Stimulated activated naive CD8-positive, alpha-beta T cell treated with anti-CD3 and anti-CD28 coated beads, Interleukin-15, Interleukin-2, amounts not matched to agents 100 ng/mL and 50 ng/mL, for 24 hours (primary cell): ENCODE results near the gene STK11IP.

ENCODE experiments used
- H3K27ac Mint-ChIP-seq: one replicate; pipeline ENCODE4 v1.8.0; 2021; ENCODE audit warnings: mild to moderate bottlenecking, mixed read lengths
- H3K27me3 Mint-ChIP-seq: one replicate; pipeline ENCODE4 v1.8.0; 2021; ENCODE audit warnings: mixed read lengths
- H3K36me3 Mint-ChIP-seq: one replicate; pipeline ENCODE4 v1.8.0; 2021; ENCODE audit warnings: low read depth, mixed read lengths
- H3K4me1 Mint-ChIP-seq: one replicate; pipeline ENCODE4 v1.8.0; 2021; ENCODE audit warnings: low read depth, mixed read lengths
- H3K4me3 Mint-ChIP-seq: one replicate; pipeline ENCODE4 v1.8.0; 2021; ENCODE audit warnings: mild to moderate bottlenecking, mixed read lengths
- H3K9me3 Mint-ChIP-seq: one replicate; pipeline ENCODE4 v1.8.0; 2021; ENCODE audit warnings: mixed read lengths

Gene STK11IP, protein sequence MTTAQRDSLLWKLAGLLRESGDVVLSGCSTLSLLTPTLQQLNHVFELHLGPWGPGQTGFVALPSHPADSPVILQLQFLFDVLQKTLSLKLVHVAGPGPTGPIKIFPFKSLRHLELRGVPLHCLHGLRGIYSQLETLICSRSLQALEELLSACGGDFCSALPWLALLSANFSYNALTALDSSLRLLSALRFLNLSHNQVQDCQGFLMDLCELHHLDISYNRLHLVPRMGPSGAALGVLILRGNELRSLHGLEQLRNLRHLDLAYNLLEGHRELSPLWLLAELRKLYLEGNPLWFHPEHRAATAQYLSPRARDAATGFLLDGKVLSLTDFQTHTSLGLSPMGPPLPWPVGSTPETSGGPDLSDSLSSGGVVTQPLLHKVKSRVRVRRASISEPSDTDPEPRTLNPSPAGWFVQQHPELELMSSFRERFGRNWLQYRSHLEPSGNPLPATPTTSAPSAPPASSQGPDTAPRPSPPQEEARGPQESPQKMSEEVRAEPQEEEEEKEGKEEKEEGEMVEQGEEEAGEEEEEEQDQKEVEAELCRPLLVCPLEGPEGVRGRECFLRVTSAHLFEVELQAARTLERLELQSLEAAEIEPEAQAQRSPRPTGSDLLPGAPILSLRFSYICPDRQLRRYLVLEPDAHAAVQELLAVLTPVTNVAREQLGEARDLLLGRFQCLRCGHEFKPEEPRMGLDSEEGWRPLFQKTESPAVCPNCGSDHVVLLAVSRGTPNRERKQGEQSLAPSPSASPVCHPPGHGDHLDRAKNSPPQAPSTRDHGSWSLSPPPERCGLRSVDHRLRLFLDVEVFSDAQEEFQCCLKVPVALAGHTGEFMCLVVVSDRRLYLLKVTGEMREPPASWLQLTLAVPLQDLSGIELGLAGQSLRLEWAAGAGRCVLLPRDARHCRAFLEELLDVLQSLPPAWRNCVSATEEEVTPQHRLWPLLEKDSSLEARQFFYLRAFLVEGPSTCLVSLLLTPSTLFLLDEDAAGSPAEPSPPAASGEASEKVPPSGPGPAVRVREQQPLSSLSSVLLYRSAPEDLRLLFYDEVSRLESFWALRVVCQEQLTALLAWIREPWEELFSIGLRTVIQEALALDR

DNA sequence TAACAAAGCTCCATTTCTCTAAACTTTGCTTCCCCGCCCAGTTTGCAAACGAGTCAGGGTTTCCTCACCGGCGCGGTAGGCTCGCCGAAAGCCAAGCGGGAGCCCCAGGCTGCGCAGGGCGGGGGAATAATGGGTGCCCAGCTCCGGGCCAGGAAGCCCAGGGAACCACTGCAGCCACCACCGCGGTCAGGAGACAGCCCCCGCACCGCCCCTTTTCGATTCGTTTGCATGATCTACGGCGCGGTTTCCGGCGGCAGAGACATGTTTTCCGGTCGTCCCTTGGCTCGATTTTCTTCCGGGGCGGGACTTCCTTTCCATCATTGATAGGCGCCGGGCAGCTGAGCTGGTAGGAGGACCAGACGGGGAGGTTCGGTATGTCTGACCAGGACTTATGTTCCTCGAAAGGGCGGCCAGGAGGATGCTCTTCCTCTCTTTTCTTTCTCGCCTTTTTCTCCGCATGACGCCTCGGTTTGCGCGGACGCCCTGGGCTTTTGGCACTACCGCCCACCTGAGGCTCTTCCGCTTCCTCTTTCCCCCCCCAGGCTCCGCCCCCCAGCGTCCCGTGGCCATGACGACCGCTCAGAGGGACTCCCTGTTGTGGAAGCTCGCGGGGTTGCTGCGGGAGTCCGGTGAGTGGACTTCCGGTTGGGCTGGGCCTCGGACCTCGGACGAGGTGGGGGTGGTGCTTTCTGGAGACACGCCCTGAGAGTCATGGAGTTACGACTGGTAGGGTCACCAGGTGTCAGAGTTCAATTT lies at the start of gene STK11IP:
TSS of gene STK11IP (plus strand) at position 306 of the 756 bp plus-strand sequence. CDS start at position 569, 263 bp downstream.
- Mint-ChIP-seq H3K27ac (peak within 1 kb of the TSS; percentile 94), H3K4me1 (peaks cover 19% of the 10 kb centered on the region), H3K27me3 (peaks cover 4% of the 10 kb centered on the region), H3K36me3 (peaks cover 15% of the 10 kb centered on the region), H3K4me3 (peak within 1 kb of the TSS; percentile 93), H3K9me3 (no peaks in the 10 kb centered on the region)

DNA sequence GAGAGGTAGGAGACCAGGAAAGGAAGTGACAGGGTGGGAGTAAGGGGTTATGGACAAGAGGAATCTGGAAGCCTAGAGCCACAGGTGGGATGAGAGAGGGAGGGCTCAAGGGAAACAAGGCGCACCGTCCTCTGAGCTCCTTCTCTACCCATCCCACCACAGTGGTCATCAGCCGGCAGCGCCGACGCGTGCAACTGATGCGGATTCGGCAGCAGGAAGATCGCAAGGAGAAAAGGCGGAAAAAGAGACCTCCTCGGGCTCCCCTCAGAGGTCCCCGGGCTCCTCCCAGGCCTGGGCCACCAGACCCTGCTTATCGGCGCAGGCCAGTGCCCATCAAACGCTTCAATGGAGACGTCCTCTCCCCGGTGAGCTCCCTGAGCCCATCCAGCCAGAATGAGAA lies 48.7 kb upstream of the STK11IP start:
- peaks cover 15% of the 10 kb centered on the region for H3K4me1 Mint-ChIP-seq
- peaks cover 51% of the 10 kb centered on the region for H3K27me3 Mint-ChIP-seq

GRCh38 chr2:219549619-219550018 lies 48.0 kb upstream of the STK11IP start:
- no peaks in the 10 kb centered on the region for H3K9me3 Mint-ChIP-seq
- no peak overlapping the region for H3K27ac Mint-ChIP-seq
- H3K4me3 Mint-ChIP-seq = no peak overlapping the region
- H3K36me3 Mint-ChIP-seq = no peaks in the 10 kb centered on the region
- H3K27me3 Mint-ChIP-seq = peaks cover 52% of the 10 kb centered on the region
- peaks cover 10% of the 10 kb centered on the region for H3K4me1 Mint-ChIP-seq

More for the DNA sequence above, 48.7 kb upstream of the STK11IP start:
- no peaks in the 10 kb centered on the region for H3K9me3 Mint-ChIP-seq
- H3K4me3 Mint-ChIP-seq = no peak overlapping the region
- H3K36me3 Mint-ChIP-seq = no peaks in the 10 kb centered on the region
- H3K27ac Mint-ChIP-seq = no peak overlapping the region

DNA sequence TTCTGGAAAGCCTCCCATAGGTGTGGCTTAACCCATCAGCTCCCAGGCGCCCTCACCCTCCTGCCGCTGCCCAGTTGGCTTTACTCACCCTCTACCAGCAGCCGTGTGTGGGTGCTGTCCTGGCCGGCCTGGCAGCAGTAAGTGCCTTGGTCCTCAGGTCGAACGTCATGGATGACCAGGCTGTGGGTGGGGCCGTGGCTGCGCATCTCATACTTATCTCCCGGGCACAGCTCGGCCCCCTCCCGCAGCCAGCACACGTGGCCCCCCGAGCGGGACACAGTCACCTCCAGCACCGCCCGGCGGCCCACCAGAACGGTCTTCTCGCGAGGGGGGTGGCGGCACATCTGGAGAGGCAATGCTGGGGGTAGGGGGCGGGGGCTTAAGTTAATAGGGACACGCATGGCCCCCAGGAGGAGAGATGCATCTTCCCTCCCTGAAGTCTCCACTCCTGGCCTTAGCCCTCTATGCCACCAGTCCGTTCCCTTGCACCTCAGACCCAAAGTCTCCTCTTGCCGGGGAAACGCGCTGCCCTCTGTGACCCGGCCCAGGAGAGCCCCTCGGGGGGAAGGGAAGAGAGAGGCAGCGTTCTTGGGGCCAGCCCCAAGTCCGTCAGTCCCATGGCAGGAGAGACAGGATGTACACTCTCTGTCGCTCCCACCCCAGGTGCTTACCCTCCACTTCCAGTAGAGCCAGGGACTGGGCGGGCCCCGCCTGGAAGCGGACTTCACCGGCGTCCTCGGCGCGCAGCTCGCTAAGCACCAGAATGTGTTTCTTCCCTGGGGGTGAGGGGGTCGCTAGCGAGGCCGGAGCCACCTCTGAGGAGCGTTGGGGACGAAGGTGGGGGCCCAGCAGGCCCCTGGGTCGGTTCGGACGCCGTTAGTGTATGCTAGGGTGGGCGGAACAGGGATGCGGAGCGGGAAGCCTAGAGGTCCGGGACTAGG lies 45.9 kb upstream of the STK11IP start:
- H3K4me3 Mint-ChIP-seq = peak overlapping the region; percentile 53
- H3K27me3 Mint-ChIP-seq = peaks cover 37% of the 10 kb centered on the region
- H3K9me3 Mint-ChIP-seq = no peaks in the 10 kb centered on the region
- peaks cover 6% of the 10 kb centered on the region for H3K4me1 Mint-ChIP-seq
- H3K27ac Mint-ChIP-seq = peak overlapping the region; percentile 21
- no peaks in the 10 kb centered on the region for H3K36me3 Mint-ChIP-seq

- peak overlapping the region; percentile 53 for H3K4me3 Mint-ChIP-seq
- peaks cover 33% of the 10 kb centered on the region for H3K27me3 Mint-ChIP-seq
- H3K27ac Mint-ChIP-seq = no peak overlapping the region
- peaks cover 6% of the 10 kb centered on the region for H3K4me1 Mint-ChIP-seq
- no peaks in the 10 kb centered on the region for H3K9me3 Mint-ChIP-seq
- H3K36me3 Mint-ChIP-seq = no peaks in the 10 kb centered on the region
Observed at GRCh38 chr2:219552382-219553167, 45.1 kb upstream of the STK11IP start.

DNA sequence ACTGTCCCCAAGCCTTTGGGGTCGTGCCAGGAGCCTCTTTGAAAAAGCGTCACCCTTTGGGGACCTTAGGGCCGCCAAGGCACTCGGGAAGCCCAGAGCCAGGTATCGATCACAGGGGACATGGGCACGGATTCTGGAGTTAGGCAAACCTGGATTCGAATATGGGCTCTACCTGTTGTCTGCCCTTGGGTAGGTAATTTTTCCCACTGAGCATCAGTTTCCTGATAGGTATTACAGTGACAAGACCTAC lies 44.6 kb upstream of the STK11IP start:
- H3K9me3 Mint-ChIP-seq = no peaks in the 10 kb centered on the region
- H3K4me1 Mint-ChIP-seq = peaks cover 6% of the 10 kb centered on the region
- peaks cover 32% of the 10 kb centered on the region for H3K27me3 Mint-ChIP-seq
- H3K4me3 Mint-ChIP-seq = no peak overlapping the region
- H3K27ac Mint-ChIP-seq = no peak overlapping the region
- H3K36me3 Mint-ChIP-seq = no peaks in the 10 kb centered on the region

DNA sequence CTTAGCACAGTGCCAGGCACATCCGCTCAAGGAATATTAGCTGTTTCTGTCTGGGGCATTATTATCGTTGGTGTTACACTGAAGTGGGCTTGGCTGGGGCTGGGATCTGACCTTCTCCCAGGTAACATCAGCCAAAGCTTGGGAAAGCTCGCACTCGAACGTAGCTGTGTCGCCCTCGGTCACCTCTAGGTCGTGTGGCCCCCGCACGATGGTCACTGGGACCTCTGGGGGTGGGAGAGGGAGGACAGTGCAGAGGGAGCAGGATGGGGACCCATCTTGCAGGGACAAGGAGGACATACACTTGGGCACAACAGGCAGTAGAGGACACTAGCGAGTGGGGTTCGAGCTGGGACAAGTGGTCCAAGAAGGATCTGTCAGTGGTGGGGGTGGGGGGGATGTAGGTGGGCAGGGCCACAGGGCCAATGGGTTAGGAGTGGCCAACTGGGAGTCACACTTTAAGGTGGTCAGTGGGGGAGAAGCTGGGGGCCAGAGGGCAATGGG lies 44.1 kb upstream of the STK11IP start:
- no peaks in the 10 kb centered on the region for H3K36me3 Mint-ChIP-seq
- H3K9me3 Mint-ChIP-seq = no peaks in the 10 kb centered on the region
- H3K4me1 Mint-ChIP-seq = peaks cover 6% of the 10 kb centered on the region
- peaks cover 28% of the 10 kb centered on the region for H3K27me3 Mint-ChIP-seq
- peak overlapping the region; percentile 33 for H3K4me3 Mint-ChIP-seq
- no peak overlapping the region for H3K27ac Mint-ChIP-seq

- Mint-ChIP-seq H3K27ac (no peak overlapping the region), H3K36me3 (no peaks in the 10 kb centered on the region), H3K4me1 (peaks cover 6% of the 10 kb centered on the region), H3K9me3 (no peaks in the 10 kb centered on the region), H3K4me3 (no peak overlapping the region), H3K27me3 (peaks cover 21% of the 10 kb centered on the region)
Observed at GRCh38 chr2:219554350-219554749, 43.3 kb upstream of the STK11IP start.

DNA sequence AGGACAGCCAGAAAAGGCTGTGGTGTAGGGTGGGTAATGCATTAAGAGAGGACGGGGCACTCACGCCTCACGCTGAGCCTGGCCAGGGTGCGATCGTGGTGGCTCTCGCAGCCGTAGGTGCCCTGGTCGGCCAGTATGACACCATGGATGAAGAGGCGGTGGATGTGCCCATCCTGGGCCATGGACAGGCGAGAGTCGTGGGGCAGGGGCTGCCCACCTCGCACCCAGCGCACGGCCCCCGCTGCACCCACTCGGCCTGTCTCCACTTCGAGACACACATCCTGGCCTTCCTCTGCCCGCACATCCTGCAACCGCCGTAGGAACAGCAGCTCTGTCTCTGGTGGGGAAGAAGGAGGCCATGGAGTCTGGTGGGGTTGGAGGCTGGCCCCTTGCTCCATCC lies 41.7 kb upstream of the STK11IP start:
- Mint-ChIP-seq H3K4me1 (peaks cover 6% of the 10 kb centered on the region), H3K27ac (no peak overlapping the region), H3K9me3 (no peaks in the 10 kb centered on the region), H3K27me3 (peaks cover 18% of the 10 kb centered on the region), H3K36me3 (no peaks in the 10 kb centered on the region), H3K4me3 (no peak overlapping the region)

- Mint-ChIP-seq H3K27ac (no peak overlapping the region), H3K9me3 (no peaks in the 10 kb centered on the region), H3K36me3 (no peaks in the 10 kb centered on the region), H3K4me1 (peaks cover 6% of the 10 kb centered on the region), H3K4me3 (no peak overlapping the region), H3K27me3 (peaks cover 16% of the 10 kb centered on the region)
Observed at GRCh38 chr2:219556413-219556812, 41.2 kb upstream of the STK11IP start.

DNA sequence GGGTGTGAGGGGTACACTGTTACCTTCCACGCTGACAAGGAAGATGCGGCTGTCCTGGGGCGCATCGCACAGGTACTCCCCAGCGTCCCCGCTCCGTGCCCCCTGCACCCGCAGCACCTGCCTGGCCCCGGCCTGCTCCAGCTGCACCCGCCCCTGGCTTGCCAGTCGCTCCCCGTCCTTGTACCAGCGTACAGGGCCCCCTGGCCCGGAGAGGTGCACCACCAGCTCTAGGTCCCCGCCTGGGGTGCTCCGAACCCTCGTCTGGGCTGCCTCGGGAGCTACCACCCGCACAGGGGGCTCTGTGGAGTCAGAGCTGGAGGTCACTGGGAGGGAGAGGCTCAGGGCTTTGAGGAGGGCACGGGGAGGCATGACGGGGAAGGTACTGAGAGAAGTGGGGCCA lies 40.3 kb upstream of the STK11IP start:
- Mint-ChIP-seq H3K4me3 (no peak overlapping the region), H3K27ac (no peak overlapping the region), H3K36me3 (no peaks in the 10 kb centered on the region), H3K27me3 (peaks cover 13% of the 10 kb centered on the region), H3K4me1 (no peaks in the 10 kb centered on the region), H3K9me3 (no peaks in the 10 kb centered on the region)

GRCh38 chr2:219557791-219558785 lies 39.6 kb upstream of the STK11IP start:
- H3K27ac Mint-ChIP-seq = no peak overlapping the region
- H3K27me3 Mint-ChIP-seq = peaks cover 17% of the 10 kb centered on the region
- H3K36me3 Mint-ChIP-seq = no peaks in the 10 kb centered on the region
- H3K9me3 Mint-ChIP-seq = no peaks in the 10 kb centered on the region
- no peaks in the 10 kb centered on the region for H3K4me1 Mint-ChIP-seq
- H3K4me3 Mint-ChIP-seq = no peak overlapping the region
